ENCODE results near the gene GHR.

GHR gene

DNA sequence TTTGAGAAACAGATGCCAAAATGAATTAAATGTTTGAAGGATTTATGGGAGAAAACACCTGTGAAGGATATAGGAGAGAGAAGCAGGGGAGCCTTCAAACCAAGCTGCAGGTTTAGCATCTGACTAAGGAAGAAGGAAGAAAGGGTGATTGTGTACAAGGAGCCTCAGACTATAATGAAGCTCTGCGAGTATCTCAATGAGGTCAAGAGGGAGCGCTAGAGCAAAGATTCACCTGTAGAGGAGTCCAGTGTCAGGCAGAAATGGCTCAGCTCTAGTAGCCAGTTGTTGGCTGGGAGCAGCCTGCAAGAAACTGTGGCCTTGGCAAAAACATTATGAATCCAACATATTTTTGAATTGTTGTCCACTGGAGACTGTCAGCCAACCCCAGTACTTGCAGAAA, 20.0 kb upstream of the GHR start:
- Histone ChIP-seq H3K27ac (no peak overlapping the region), H3K27me3 (ENCODE audit: insufficient read depth, low read depth, severe bottlenecking) (peaks cover 28% of the 10 kb centered on the region), H3K4me3 (ENCODE audit: low read depth, low read length) (no peak overlapping the region), H3K9me3 (ENCODE audit: severe bottlenecking) (no peaks in the 10 kb centered on the region), H3K36me3 (no peaks in the 10 kb centered on the region)
- TF ChIP-seq, protein P1, sequence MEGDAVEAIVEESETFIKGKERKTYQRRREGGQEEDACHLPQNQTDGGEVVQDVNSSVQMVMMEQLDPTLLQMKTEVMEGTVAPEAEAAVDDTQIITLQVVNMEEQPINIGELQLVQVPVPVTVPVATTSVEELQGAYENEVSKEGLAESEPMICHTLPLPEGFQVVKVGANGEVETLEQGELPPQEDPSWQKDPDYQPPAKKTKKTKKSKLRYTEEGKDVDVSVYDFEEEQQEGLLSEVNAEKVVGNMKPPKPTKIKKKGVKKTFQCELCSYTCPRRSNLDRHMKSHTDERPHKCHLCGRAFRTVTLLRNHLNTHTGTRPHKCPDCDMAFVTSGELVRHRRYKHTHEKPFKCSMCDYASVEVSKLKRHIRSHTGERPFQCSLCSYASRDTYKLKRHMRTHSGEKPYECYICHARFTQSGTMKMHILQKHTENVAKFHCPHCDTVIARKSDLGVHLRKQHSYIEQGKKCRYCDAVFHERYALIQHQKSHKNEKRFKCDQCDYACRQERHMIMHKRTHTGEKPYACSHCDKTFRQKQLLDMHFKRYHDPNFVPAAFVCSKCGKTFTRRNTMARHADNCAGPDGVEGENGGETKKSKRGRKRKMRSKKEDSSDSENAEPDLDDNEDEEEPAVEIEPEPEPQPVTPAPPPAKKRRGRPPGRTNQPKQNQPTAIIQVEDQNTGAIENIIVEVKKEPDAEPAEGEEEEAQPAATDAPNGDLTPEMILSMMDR (IDR thresholded peaks at IDR 0.05; ENCODE audit: low read depth, low read length), result no peak
- no peak for DNase-seq

DNA sequence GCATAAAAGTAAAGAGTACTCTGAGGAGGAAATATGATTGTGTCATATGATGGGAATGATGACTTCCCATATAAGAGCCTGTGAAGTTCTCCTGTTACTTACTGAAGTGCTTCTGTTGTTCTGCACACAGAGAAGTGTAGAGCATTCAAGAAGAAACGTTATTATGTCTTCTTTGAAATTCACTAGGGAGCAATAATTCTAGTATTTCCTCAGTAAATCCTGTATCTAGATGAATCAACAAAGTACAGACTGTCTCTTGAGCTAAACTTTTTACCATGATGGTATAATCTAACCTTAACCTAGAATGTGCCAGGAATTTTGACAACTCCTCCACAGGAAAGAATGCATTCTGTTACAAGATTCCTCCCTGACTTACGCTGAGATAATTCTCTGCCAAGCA, 18.9 kb upstream of the GHR start:
- Histone ChIP-seq H3K9me3 (ENCODE audit: severe bottlenecking) (no peaks in the 10 kb centered on the region), H3K36me3 (no peaks in the 10 kb centered on the region), H3K27me3 (ENCODE audit: insufficient read depth, low read depth, severe bottlenecking) (peaks cover 22% of the 10 kb centered on the region), H3K4me3 (ENCODE audit: low read depth, low read length) (no peak overlapping the region), H3K27ac (no peak overlapping the region)
- TF ChIP-seq, protein P1 (IDR thresholded peaks at IDR 0.05; ENCODE audit: low read depth, low read length), result no peak
- DNase-seq, result no peak

DNA sequence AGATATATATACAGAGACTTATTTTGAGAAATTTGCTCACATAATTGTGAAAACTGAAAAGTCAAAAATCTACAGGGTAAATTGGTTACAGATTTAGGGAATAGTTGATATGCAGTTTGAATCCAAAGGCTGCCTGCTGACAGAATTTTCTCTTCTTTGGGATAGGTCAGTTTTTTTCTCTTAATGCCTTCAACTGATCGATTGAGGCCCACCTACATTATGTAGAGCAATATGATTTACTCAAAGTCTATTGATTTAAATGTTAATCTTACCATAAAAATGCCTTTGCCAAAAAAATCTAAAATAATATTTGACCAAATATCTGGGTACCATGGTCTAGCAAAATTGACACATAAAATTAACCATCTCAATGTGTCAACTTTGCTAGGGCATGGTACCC, 3.9 kb upstream of the GHR start:
- peaks cover 26% of the 10 kb centered on the region for H3K27me3 ChIP-seq (ENCODE audit: insufficient read depth, low read depth, severe bottlenecking)
- H3K27ac ChIP-seq, result no peak overlapping the region
- H3K9me3 ChIP-seq (ENCODE audit: severe bottlenecking), result peaks cover 2% of the 10 kb centered on the region
- H3K4me3 ChIP-seq (ENCODE audit: low read depth, low read length), result no peak overlapping the region
- TF ChIP-seq, protein P1 (IDR thresholded peaks at IDR 0.05; ENCODE audit: low read depth, low read length), result no peak
- no peaks in the 10 kb centered on the region for H3K36me3 ChIP-seq
- DNase-seq, result no peak

DNA sequence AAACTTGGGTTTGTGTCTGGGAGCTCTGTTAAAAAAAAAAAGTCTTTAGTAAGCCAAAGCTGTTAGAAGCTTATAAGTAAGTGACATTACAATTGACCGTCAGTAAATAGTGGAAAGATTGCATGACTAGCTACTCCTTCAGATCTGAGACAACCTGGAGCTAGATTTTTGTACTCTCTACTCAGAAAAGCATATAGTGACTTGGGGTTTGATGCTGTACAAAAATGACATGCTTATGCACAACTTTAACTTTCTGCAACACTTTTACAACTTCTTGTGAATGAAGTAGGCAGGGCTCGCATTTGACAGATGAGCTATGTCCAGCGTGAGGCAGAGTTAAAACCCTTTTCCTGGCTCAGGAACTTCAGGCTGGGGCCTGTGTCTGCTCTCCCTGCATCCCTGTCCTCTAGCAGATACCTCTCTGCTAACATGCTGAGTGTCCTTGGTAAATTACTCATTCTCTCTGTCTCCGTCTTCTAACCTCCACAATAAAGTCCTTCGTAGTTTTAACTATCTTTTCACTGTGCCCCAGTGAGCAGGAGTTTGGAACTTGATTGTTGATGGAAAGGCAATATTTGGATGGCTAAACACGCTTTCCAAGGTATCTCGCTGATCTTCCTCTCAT, 471 bp upstream of the GHR start:
- Histone ChIP-seq H3K4me3 (ENCODE audit: low read depth, low read length) (no peak overlapping the region), H3K36me3 (no peaks in the 10 kb centered on the region), H3K27me3 (ENCODE audit: insufficient read depth, low read depth, severe bottlenecking) (peaks cover 45% of the 10 kb centered on the region), H3K27ac (no peak overlapping the region), H3K9me3 (ENCODE audit: severe bottlenecking) (peaks cover 2% of the 10 kb centered on the region)
- DNase-seq, result no peak
- TF ChIP-seq, protein P1 (IDR thresholded peaks at IDR 0.05; ENCODE audit: low read depth, low read length), result no peak

DNA sequence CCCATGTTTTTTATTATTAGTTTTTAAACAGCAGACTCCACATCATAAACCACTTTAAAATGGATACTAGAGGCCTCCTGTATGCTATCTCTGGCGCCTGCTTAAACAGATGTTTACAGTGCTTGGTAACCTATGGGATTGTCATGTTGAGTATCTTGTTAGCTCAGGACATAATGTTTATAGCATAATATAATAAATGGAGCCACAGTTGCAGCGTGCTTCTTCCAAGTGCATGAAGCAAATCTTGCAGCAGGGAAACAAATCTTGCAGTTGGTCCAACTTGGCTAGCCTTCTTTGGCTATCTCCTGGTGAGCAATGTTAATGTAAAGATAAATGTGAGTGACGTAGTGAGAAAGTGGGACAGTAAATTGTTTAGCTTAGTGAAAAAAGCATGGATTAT, 2.8 kb downstream of the GHR start:
- no peak for DNase-seq
- Histone ChIP-seq H3K27me3 (ENCODE audit: insufficient read depth, low read depth, severe bottlenecking) (peaks cover 51% of the 10 kb centered on the region), H3K27ac (no peak overlapping the region), H3K36me3 (no peaks in the 10 kb centered on the region), H3K4me3 (ENCODE audit: low read depth, low read length) (no peak overlapping the region), H3K9me3 (ENCODE audit: severe bottlenecking) (peaks cover 2% of the 10 kb centered on the region)
- TF ChIP-seq, protein P1 (IDR thresholded peaks at IDR 0.05; ENCODE audit: low read depth, low read length), result no peak

DNA sequence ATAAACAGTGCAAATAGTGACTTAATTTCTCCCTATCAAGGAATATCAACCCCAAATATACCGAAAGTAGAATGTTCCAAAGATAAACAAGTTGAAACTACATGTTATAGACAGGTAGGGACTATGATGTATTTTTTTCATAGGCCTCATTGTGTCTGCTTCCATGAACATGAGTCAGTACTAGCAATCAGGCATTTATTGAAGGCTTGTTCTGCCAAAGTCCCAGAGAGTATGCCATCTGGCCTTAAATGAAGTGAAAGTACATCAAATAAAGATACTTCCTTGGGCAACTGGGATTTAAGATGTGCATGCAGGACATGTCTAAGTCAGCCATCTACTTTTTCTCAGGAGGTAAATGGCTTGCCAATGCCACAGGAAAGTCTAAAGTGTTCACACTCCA, 6.5 kb downstream of the GHR start:
- DNase-seq, result no peak
- Histone ChIP-seq H3K9me3 (ENCODE audit: severe bottlenecking) (no peaks in the 10 kb centered on the region), H3K4me3 (ENCODE audit: low read depth, low read length) (no peak overlapping the region), H3K27ac (no peak overlapping the region), H3K27me3 (ENCODE audit: insufficient read depth, low read depth, severe bottlenecking) (peaks cover 25% of the 10 kb centered on the region), H3K36me3 (no peaks in the 10 kb centered on the region)
- TF ChIP-seq, protein P1 (IDR thresholded peaks at IDR 0.05; ENCODE audit: low read depth, low read length), result no peak
